ENCODE data around the gene PLA2G4E. TPM values are rescaled to one million over a fixed set of nuclear protein-coding genes. Genes with fewer than 3 reads are reported as not detected.

PLA2G4E gene
- total and polyA plus RNA-seq, 11 donors = 0.01 to 1.1 (median 0.05) TPM; not detected in 6

GRCh38 chr15:42057799-42058646, 37.2 kb upstream of the PLA2G4E start:
- H3K36me3 ChIP-seq = no peaks in the 10 kb centered on the region
- peaks cover 0 to 3% (median 0%) of the 10 kb centered on the region in 9 donors for H3K27me3 ChIP-seq
- TF ChIP-seq CTCF (IDR thresholded peaks at IDR 0.05) (no peak), POLR2A (IDR thresholded peaks at IDR 0.05) (no peak)
- no peaks in the 10 kb centered on the region for H3K9me3 ChIP-seq
- peaks cover 0 to 15% (median 5%) of the 10 kb centered on the region in 12 donors for H3K4me1 ChIP-seq
- no peak for ATAC-seq
- intact Hi-C loops (cut with DNase I) = loop anchor here in 8 of 10 donors (1.0 to 10.0 kb wide), 8 partner anchors 67 to 283 kb away; partner anchors contain the start of genes SPTBN5 (in 2 of the 8) and MAPKBP1 (in 1 of the 8)
- no peak for DNase-seq
- 74 to 76% (median 75%) methylated on average over 6 of the region's 6 CpGs for WGBS, 4 donors
- H3K27ac ChIP-seq = no peak overlapping the region
- peak overlapping the region in 1 of 12 donors; percentile 28 for H3K4me3 ChIP-seq

- ATAC-seq (peak; percentile 87 to 97 (median 94)), DNase-seq (peak; percentile 75 to 89 (median 88))
- no peaks in the 10 kb centered on the region for H3K9me3 ChIP-seq
- H3K27me3 ChIP-seq = peaks cover 0 to 3% (median 0%) of the 10 kb centered on the region in 9 donors
- peak; percentile 58 to 84 (median 70) for TF ChIP-seq CTCF (IDR thresholded peaks at IDR 0.05)
- no peak for TF ChIP-seq POLR2A (IDR thresholded peaks at IDR 0.05)
- H3K36me3 ChIP-seq = no peaks in the 10 kb centered on the region
- peak overlapping the region in 8 of 12 donors; percentile 4 to 37 (median 34) for H3K4me3 ChIP-seq
- H3K4me1 ChIP-seq = peaks cover 0 to 15% (median 5%) of the 10 kb centered on the region in 12 donors
- no peak overlapping the region for H3K27ac ChIP-seq
- intact Hi-C loops (cut with DNase I) = loop anchor here in 8 of 10 donors (1.0 to 10.0 kb wide), 8 partner anchors 66 to 282 kb away; partner anchors contain the start of genes SPTBN5 (in 2 of the 8) and MAPKBP1 (in 1 of the 8)
- 11 to 14% (median 13%) methylated on average over 34 to 37 of the region's 37 CpGs for WGBS, 4 donors
These were observed 36.3 kb upstream of the PLA2G4E start for GRCh38 chr15:42056934-42057798.

GRCh38 chr15:42053914-42054313, 33.1 kb upstream of the PLA2G4E start:
- H3K4me1 ChIP-seq = peaks cover 0 to 30% (median 6%) of the 10 kb centered on the region in 12 donors
- DNase-seq (no peak), ATAC-seq (peak in 1 of 4 donors; percentile 62)
- no peak overlapping the region for H3K4me3 ChIP-seq
- H3K27ac ChIP-seq = no peak overlapping the region
- peaks cover 0 to 3% (median 0%) of the 10 kb centered on the region in 9 donors for H3K27me3 ChIP-seq
- intact Hi-C loops (cut with DNase I) = loop anchor here in 5 of 10 donors (10.0 kb wide), 5 partner anchors 129 to 279 kb away; partner anchors contain the start of genes SPTBN5 (in 2 of the 5) and MAPKBP1 (in 1 of the 5)
- TF ChIP-seq POLR2A (IDR thresholded peaks at IDR 0.05) (no peak), CTCF (IDR thresholded peaks at IDR 0.05) (no peak)
- no peaks in the 10 kb centered on the region for H3K36me3 ChIP-seq
- no peaks in the 10 kb centered on the region for H3K9me3 ChIP-seq
- WGBS, 4 donors = 55 to 80% (median 76%) methylated on average over 2 of the region's 2 CpGs

All from heart left ventricle (tissue), 16 donors.